HG03060 (cell line): Measurements from ENCODE around the gene FAM78B.

Source experiments
- ATAC-seq: cut with Tn5 transposase; IDR thresholded peaks from one replicate; pipeline ENCODE4 v1.9.1; 2021; ENCODE audit warnings: low read depth, moderate number of reproducible peaks; ENCODE audit not compliant: unreplicated experiment

The FAM78B gene

GRCh38 chr1:166165661-166166328 lies 1.0 kb downstream of the FAM78B start:
- no peak for ATAC-seq

- ATAC-seq: no peak
Observed at GRCh38 chr1:166164995-166165660, 1.7 kb downstream of the FAM78B start.

- no peak for ATAC-seq
Observed at GRCh38 chr1:166164646-166164994, 2.2 kb downstream of the FAM78B start.

GRCh38 chr1:166159656-166160055 lies 7.1 kb downstream of the FAM78B start:
- ATAC-seq: no peak

- no peak for ATAC-seq
Observed at GRCh38 chr1:166156674-166157073, 10.1 kb downstream of the FAM78B start.

- no peak for ATAC-seq
Observed at GRCh38 chr1:166155108-166155507, 11.7 kb downstream of the FAM78B start.

- no peak for ATAC-seq
Observed at GRCh38 chr1:166153525-166154314, 13.1 kb downstream of the FAM78B start.

- ATAC-seq: no peak
Observed at GRCh38 chr1:166152978-166153377, 13.8 kb downstream of the FAM78B start.

GRCh38 chr1:166151804-166152203 lies 15.0 kb downstream of the FAM78B start:
- ATAC-seq: no peak

GRCh38 chr1:166145499-166145898 lies 21.3 kb downstream of the FAM78B start:
- ATAC-seq: no peak

GRCh38 chr1:166141969-166142368 lies 24.8 kb downstream of the FAM78B start:
- no peak for ATAC-seq

- ATAC-seq: no peak
Observed at GRCh38 chr1:166140251-166140650, 26.6 kb downstream of the FAM78B start.

- ATAC-seq: no peak
Observed at GRCh38 chr1:166139735-166140134, 27.1 kb downstream of the FAM78B start.

- no peak for ATAC-seq
Observed at GRCh38 chr1:166136699-166137401, 30.0 kb downstream of the FAM78B start.

- no peak for ATAC-seq
Observed at GRCh38 chr1:166136222-166136621, 30.6 kb downstream of the FAM78B start.

GRCh38 chr1:166133857-166134256 lies 32.9 kb downstream of the FAM78B start:
- ATAC-seq: no peak

GRCh38 chr1:166133276-166133841 lies 33.4 kb downstream of the FAM78B start:
- no peak for ATAC-seq

GRCh38 chr1:166132496-166132895 lies 34.3 kb downstream of the FAM78B start:
- ATAC-seq: no peak

- ATAC-seq: no peak
Observed at GRCh38 chr1:166129006-166129405, 37.8 kb downstream of the FAM78B start.

- ATAC-seq: no peak
Observed at GRCh38 chr1:166128195-166128594, 38.6 kb downstream of the FAM78B start.

- no peak for ATAC-seq
Observed at GRCh38 chr1:166127003-166127402, 39.8 kb downstream of the FAM78B start.
